Measurements from ENCODE around the gene RFK. TPM values are rescaled to one million over a fixed set of nuclear protein-coding genes. Genes with fewer than 3 reads are reported as not detected.

RFK gene
- total RNA-seq, 1 experiment from 2014 or later = 35.0 TPM

- Histone ChIP-seq H3K4me1 (ENCODE audit: control insufficient read depth in 1 of 2, insufficient read depth in 2 of 2, low read length in 2 of 2) (peaks cover 0 to 4% of the 10 kb centered on the region in 2 experiments; a peak in 1 of 4 replicates), H3K4me3 (replicated peaks in 1 of 2; ENCODE audit: low read depth in 1 of 2, low read length in 2 of 2) (no peak overlapping the region), H3K27ac (ENCODE audit: low read depth, low read length) (no peak overlapping the region), H3K79me2 (ENCODE audit: insufficient read depth, low read length) (no peaks in the 10 kb centered on the region), H3K9me3 (ENCODE audit: control insufficient read depth in 1 of 2, insufficient read depth in 1 of 2, low read depth in 1 of 2, low read length in 2 of 2) (no peaks in the 10 kb centered on the region), H3K4me2 (ENCODE audit: low read length) (no peak overlapping the region), H3K27me3 (ENCODE audit: insufficient read depth, low read length) (no peaks in the 10 kb centered on the region), H3K9me2 (ENCODE audit: insufficient read depth) (0 out of 2 replicates have a peak, but pooled peaks cover 4% of the 10 kb centered on the region), H4K20me1 (ENCODE audit: insufficient read depth) (no peaks in the 10 kb centered on the region), H3K9ac (ENCODE audit: low read length) (no peak overlapping the region), H2AFZ (ENCODE audit: low read depth, low read length, poor library complexity, severe bottlenecking) (no peak overlapping the region), H3K36me3 (ENCODE audit: control insufficient read depth in 1 of 2, insufficient read depth in 2 of 2, low read length in 2 of 2) (no peaks in the 10 kb centered on the region)
- intact Hi-C loops (cut with micrococcal nuclease) = no loop called here
- ChIA-PET POLR2A (no interaction called here), CTCF (no interaction called here), RAD21 (ENCODE audit: low non-redundant PET in 1 of 2, low total read pairs in 2 of 2, uncharacterized antibody in 2 of 2, unreplicated experiment in 2 of 2) (no interaction called here)
- TF ChIP-seq TCF7L2 (IDR thresholded peaks at IDR 0.05; ENCODE audit: borderline replicate concordance, extremely low read depth, insufficient read depth, insufficient read length) (no peak), YY1 (IDR thresholded peaks at IDR 0.05; ENCODE audit: extremely low read depth, insufficient replicate concordance, low read depth, low read length) (no peak), SRF (IDR thresholded peaks at IDR 0.05; ENCODE audit: low read depth) (no peak), ZNF274 (IDR thresholded peaks at IDR 0.05; ENCODE audit: low read depth, low read length) (no peak), SP1 (IDR thresholded peaks at IDR 0.05; ENCODE audit: low read depth) (no peak), EGR1 (IDR thresholded peaks at IDR 0.05; ENCODE audit: low read depth) (no peak), EZH2 (IDR thresholded peaks at IDR 0.05) (no peak), ATF3 (IDR thresholded peaks at IDR 0.05) (no peak), ELF1 (IDR thresholded peaks at IDR 0.05; ENCODE audit: borderline replicate concordance, low read depth) (no peak), EZH2phosphoT487 (IDR thresholded peaks at IDR 0.05; ENCODE audit: borderline replicate concordance) (no peak), POLR2A (IDR thresholded peaks at IDR 0.05; ENCODE audit: borderline replicate concordance, extremely low read depth, insufficient read depth, insufficient read length) (no peak), CTCF (IDR thresholded peaks at IDR 0.05 in 2 of 3, conservative IDR thresholded peaks at IDR 0.05 in 1 of 3; ENCODE audit: borderline replicate concordance in 1 of 3, insufficient read depth in 1 of 3, low read depth in 2 of 3, low read length in 2 of 3) (no peak), MAX (IDR thresholded peaks at IDR 0.05) (no peak), SIN3A (IDR thresholded peaks at IDR 0.05; ENCODE audit: low read depth) (no peak), CEBPB (IDR thresholded peaks at IDR 0.05; ENCODE audit: low read depth) (no peak)
- ATAC-seq (no peak), DNase-seq (ENCODE audit: low read depth, low spot score) (no peak)
- no TSS peak for BruUV-seq (replicated peaks)
Measured at GRCh38 chr9:76415731-76416130, 21.5 kb upstream of the RFK start.

All from HCT116 (cell line).